SK-N-MC (cell line): ENCODE measurements around the gene MAP6.

Experiments
- EZH2 ChIP-seq: fragments of 200-600 bp; sonication (generic); IDR thresholded peaks from one replicate; pipeline ENCODE4 v1.6.1; 2017; ENCODE audit warnings: antibody characterized with exemption
- FOXP2 ChIP-seq: optimal IDR thresholded peaks from 2 replicates; pipeline ENCODE3; 2011; ENCODE audit warnings: mild to moderate bottlenecking, moderate library complexity; ENCODE audit not compliant: insufficient read depth; ENCODE audit errors: extremely low read length, control extremely low read depth
- POLR2AphosphoS5 ChIP-seq: IDR thresholded peaks from 2 replicates; pipeline ENCODE4 v1.6.1; 2012; ENCODE audit warnings: mild to moderate bottlenecking, low read depth, low read length, borderline replicate concordance

GRCh38 chr11:75611823-75612222 lies 57.0 kb downstream of the MAP6 start:
- TF ChIP-seq EZH2 = no peak
- no peak for TF ChIP-seq POLR2AphosphoS5
- TF ChIP-seq FOXP2 = no peak
